IPS-18c (cell line): Measurements from ENCODE around the gene PASK.

Source experiments
- H3K4me3 ChIP-seq: 2 replicates; pipeline ENCODE4 v1.7.0; 2013; ENCODE audit warnings: low read depth, mild to moderate bottlenecking, low read length, moderate library complexity; ENCODE audit not compliant: insufficient read depth
- H3K9me3 ChIP-seq: one replicate; pipeline ENCODE4 v1.6.1; 2013; ENCODE audit warnings: mild to moderate bottlenecking, low read length, moderate library complexity; ENCODE audit not compliant: control insufficient read depth, insufficient read depth

The PASK gene

GRCh38 chr2:241184901-241185300 is 35.6 kb upstream of the PASK start:
- Histone ChIP-seq H3K4me3 (no peak overlapping the region), H3K9me3 (no peaks in the 10 kb centered on the region)

- H3K9me3 ChIP-seq = no peaks in the 10 kb centered on the region
- H3K4me3 ChIP-seq = no peak overlapping the region
Observed at GRCh38 chr2:241183221-241183620, 33.9 kb upstream of the PASK start.

- Histone ChIP-seq H3K4me3 (no peak overlapping the region), H3K9me3 (no peaks in the 10 kb centered on the region)
Observed at GRCh38 chr2:241182531-241183133, 33.4 kb upstream of the PASK start.

- H3K9me3 ChIP-seq = no peaks in the 10 kb centered on the region
- no peak overlapping the region for H3K4me3 ChIP-seq
Observed at GRCh38 chr2:241182126-241182525, 32.9 kb upstream of the PASK start.

GRCh38 chr2:241180495-241180894 is 31.2 kb upstream of the PASK start:
- no peaks in the 10 kb centered on the region for H3K9me3 ChIP-seq
- H3K4me3 ChIP-seq = no peak overlapping the region

GRCh38 chr2:241179899-241180298 is 30.6 kb upstream of the PASK start:
- no peaks in the 10 kb centered on the region for H3K9me3 ChIP-seq
- no peak overlapping the region for H3K4me3 ChIP-seq

GRCh38 chr2:241178961-241179360 is 29.7 kb upstream of the PASK start:
- Histone ChIP-seq H3K4me3 (no peak overlapping the region), H3K9me3 (no peaks in the 10 kb centered on the region)

GRCh38 chr2:241177526-241178334 is 28.5 kb upstream of the PASK start:
- H3K4me3 ChIP-seq = no peak overlapping the region
- H3K9me3 ChIP-seq = no peaks in the 10 kb centered on the region

- no peak overlapping the region for H3K4me3 ChIP-seq
- no peaks in the 10 kb centered on the region for H3K9me3 ChIP-seq
Observed at GRCh38 chr2:241173557-241173956, 24.3 kb upstream of the PASK start.

- Histone ChIP-seq H3K4me3 (no peak overlapping the region), H3K9me3 (no peaks in the 10 kb centered on the region)
Observed at GRCh38 chr2:241168366-241168765, 19.1 kb upstream of the PASK start.

- H3K9me3 ChIP-seq = no peaks in the 10 kb centered on the region
- H3K4me3 ChIP-seq = no peak overlapping the region
Observed at GRCh38 chr2:241163601-241164118, 14.4 kb upstream of the PASK start.

GRCh38 chr2:241161646-241162281 is 12.5 kb upstream of the PASK start:
- Histone ChIP-seq H3K9me3 (no peaks in the 10 kb centered on the region), H3K4me3 (no peak overlapping the region)

GRCh38 chr2:241160318-241160717 is 11.0 kb upstream of the PASK start:
- Histone ChIP-seq H3K9me3 (no peaks in the 10 kb centered on the region), H3K4me3 (no peak overlapping the region)

- Histone ChIP-seq H3K9me3 (no peaks in the 10 kb centered on the region), H3K4me3 (no peak overlapping the region)
Observed at GRCh38 chr2:241159116-241159515, 9.8 kb upstream of the PASK start.

GRCh38 chr2:241158546-241158900 is 9.3 kb upstream of the PASK start:
- no peak overlapping the region for H3K4me3 ChIP-seq

GRCh38 chr2:241157841-241158545 is 8.7 kb upstream of the PASK start:
- no peak overlapping the region for H3K4me3 ChIP-seq
- no peaks in the 10 kb centered on the region for H3K9me3 ChIP-seq

More at GRCh38 chr2:241158546-241158900, 9.3 kb upstream of the PASK start:
- no peaks in the 10 kb centered on the region for H3K9me3 ChIP-seq

- Histone ChIP-seq H3K9me3 (no peaks in the 10 kb centered on the region), H3K4me3 (no peak overlapping the region)
Observed at GRCh38 chr2:241156971-241157441, 7.7 kb upstream of the PASK start.
